ENCODE results near the gene NTM.

DNA sequence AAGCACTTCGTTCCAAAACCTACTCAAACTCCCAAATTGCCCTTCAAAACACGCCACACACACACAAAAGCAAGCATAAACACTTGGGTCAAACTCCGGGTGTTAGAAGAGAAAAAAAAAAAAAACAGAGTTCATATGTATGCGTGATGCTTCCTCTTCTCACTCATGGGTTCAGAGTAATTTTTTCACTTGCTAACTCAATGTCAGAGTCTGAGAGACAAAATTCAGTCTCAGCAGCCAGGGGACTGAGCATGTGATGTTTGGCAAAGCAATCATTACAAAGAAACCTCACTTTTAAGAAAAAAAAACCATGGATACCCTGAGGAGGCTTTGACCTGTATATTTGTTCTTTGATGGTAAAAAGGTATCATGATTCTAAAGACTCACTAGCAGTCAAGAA, 461.7 kb downstream of the NTM start:
- TF ChIP-seq, protein P1, sequence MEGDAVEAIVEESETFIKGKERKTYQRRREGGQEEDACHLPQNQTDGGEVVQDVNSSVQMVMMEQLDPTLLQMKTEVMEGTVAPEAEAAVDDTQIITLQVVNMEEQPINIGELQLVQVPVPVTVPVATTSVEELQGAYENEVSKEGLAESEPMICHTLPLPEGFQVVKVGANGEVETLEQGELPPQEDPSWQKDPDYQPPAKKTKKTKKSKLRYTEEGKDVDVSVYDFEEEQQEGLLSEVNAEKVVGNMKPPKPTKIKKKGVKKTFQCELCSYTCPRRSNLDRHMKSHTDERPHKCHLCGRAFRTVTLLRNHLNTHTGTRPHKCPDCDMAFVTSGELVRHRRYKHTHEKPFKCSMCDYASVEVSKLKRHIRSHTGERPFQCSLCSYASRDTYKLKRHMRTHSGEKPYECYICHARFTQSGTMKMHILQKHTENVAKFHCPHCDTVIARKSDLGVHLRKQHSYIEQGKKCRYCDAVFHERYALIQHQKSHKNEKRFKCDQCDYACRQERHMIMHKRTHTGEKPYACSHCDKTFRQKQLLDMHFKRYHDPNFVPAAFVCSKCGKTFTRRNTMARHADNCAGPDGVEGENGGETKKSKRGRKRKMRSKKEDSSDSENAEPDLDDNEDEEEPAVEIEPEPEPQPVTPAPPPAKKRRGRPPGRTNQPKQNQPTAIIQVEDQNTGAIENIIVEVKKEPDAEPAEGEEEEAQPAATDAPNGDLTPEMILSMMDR (conservative IDR thresholded peaks at IDR 0.05; ENCODE audit: low read depth, low read length) = no peak
- TF ChIP-seq EZH2 (IDR thresholded peaks at IDR 0.05; ENCODE audit: borderline replicate concordance, low read depth, low read length, poor library complexity, severe bottlenecking) = no peak
